ENCODE results near the gene POLA2. TPM values are rescaled to one million over a fixed set of nuclear protein-coding genes. Genes with fewer than 3 reads are reported as not detected.
A peak's percentile ranks its signal among the peaks of the same experiment; 100 is the strongest.

Gene POLA2
- total and polyA plus RNA-seq, 3 donors from 2014 or later: 21.9 to 27.6 (median 24.2) TPM

GRCh38 chr11:65293909-65294381, 32.2 kb downstream of the POLA2 start:
- 42 to 62% methylated on average over 10 of the region's 10 CpGs for WGBS, 2 donors
- DNase-seq: peak; percentile 47
- Histone ChIP-seq H3K27me3 (no peaks in the 10 kb centered on the region), H3K9me3 (no peaks in the 10 kb centered on the region), H3K4me3 (no peak overlapping the region), H3K27ac (peak overlapping the region in 1 of 2 donors; percentile 56), H3K36me3 (ENCODE audit: low read depth, missing control alignments) (no peaks in the 10 kb centered on the region), H3K4me1 (peaks cover 55% of the 10 kb centered on the region)
- intact Hi-C loops (cut with DNase I; ENCODE audit: low total_unique reads): no loop called here
- TF ChIP-seq POLR2A (IDR thresholded peaks at IDR 0.05) (no peak), CTCF (IDR thresholded peaks at IDR 0.05) (no peak)

- intact Hi-C loops (cut with DNase I; ENCODE audit: low total_unique reads): no loop called here
- WGBS, 2 donors: 69 to 75% methylated on average over 11 of the region's 11 CpGs
- H3K27ac ChIP-seq: peak overlapping the region; percentile 28 to 56
Observed at GRCh38 chr11:65295001-65295400, 33.2 kb downstream of the POLA2 start.

GRCh38 chr11:65295571-65296341, 34.0 kb downstream of the POLA2 start:
- Histone ChIP-seq H3K4me1 (peaks cover 53% of the 10 kb centered on the region), H3K27me3 (no peaks in the 10 kb centered on the region), H3K36me3 (ENCODE audit: low read depth, missing control alignments) (no peaks in the 10 kb centered on the region), H3K27ac (peak overlapping the region in 1 of 2 donors; percentile 29), H3K4me3 (no peak overlapping the region), H3K9me3 (no peaks in the 10 kb centered on the region)
- intact Hi-C loops (cut with DNase I; ENCODE audit: low total_unique reads): no loop called here
- 91 to 94% methylated on average over 10 to 11 of the region's 11 CpGs for WGBS, 2 donors
- TF ChIP-seq POLR2A (IDR thresholded peaks at IDR 0.05) (no peak), CTCF (IDR thresholded peaks at IDR 0.05) (no peak)
- DNase-seq: no peak

More at GRCh38 chr11:65295001-65295400, 33.2 kb downstream of the POLA2 start:
- Histone ChIP-seq H3K27me3 (no peaks in the 10 kb centered on the region), H3K36me3 (ENCODE audit: low read depth, missing control alignments) (no peaks in the 10 kb centered on the region), H3K4me1 (peaks cover 57% of the 10 kb centered on the region), H3K4me3 (no peak overlapping the region), H3K9me3 (no peaks in the 10 kb centered on the region)
- no peak for DNase-seq
- no peak for TF ChIP-seq POLR2A (IDR thresholded peaks at IDR 0.05)
- TF ChIP-seq CTCF (IDR thresholded peaks at IDR 0.05): no peak

GRCh38 chr11:65297026-65297672, 35.4 kb downstream of the POLA2 start:
- WGBS, 2 donors: 73 to 82% methylated on average over 11 to 12 of the region's 12 CpGs
- peaks cover 49% of the 10 kb centered on the region for H3K4me1 ChIP-seq
- intact Hi-C loops (cut with DNase I; ENCODE audit: low total_unique reads): no loop called here
- TF ChIP-seq POLR2A (IDR thresholded peaks at IDR 0.05) (no peak), CTCF (IDR thresholded peaks at IDR 0.05) (no peak)
- no peaks in the 10 kb centered on the region for H3K27me3 ChIP-seq
- H3K36me3 ChIP-seq (ENCODE audit: low read depth, missing control alignments): no peaks in the 10 kb centered on the region
- no peaks in the 10 kb centered on the region for H3K9me3 ChIP-seq
- peak overlapping the region in 1 of 2 donors; percentile 18 for H3K27ac ChIP-seq
- peak; percentile 49 for DNase-seq
- no peak overlapping the region for H3K4me3 ChIP-seq

Measured in testis (tissue), 3 donors.